K562 (cell line): Measurements from ENCODE around the gene CLSTN2. TPM values are rescaled to one million over a fixed set of nuclear protein-coding genes. Genes with fewer than 3 reads are reported as not detected.

Experiments
- ATAC-seq: fragments of 200-7000 bp; cut with Tn5 transposase; 3 replicates; pipeline ENCODE4 v1.9.1; 2020; ENCODE audit warnings: moderate library complexity
- BruUV-seq: library from RNA; stranded (reverse); fragments of 400-500 nt; replicated peaks from 2 replicates; lab custom pipeline; 2021; lab: Mats Ljungman, UMichigan
- CTCF ChIA-PET: fragments of 300-600 bp; formaldehyde crosslinking; extraction: SDS; loops from one replicate; lab custom pipeline; 2021; ENCODE audit warnings: low intra/inter-chr PET ratio; lab: Yijun Ruan, JAX
- POLR2A ChIA-PET: fragments of 300-600, 350-650 bp; sonication (Branson Sonifier 250); formaldehyde crosslinking; extraction: SDS; loops from one replicate; lab custom pipeline; 2021; ENCODE audit warnings: antibody characterized with exemption, inconsistent platforms; lab: Yijun Ruan, JAX
- DNase-seq, 4 experiments: peaks; one replicate each; pipeline versions ENCODE4 v3.0.0 to v3.0.0-alpha.2; 2011 to 2018; ENCODE audit warnings: low spot score in 3 of 4, mixed read lengths in 3 of 4; ENCODE audit errors: extremely low read depth in 1 of 4
- FAIRE-seq: peaks from 2 replicates; lab custom pipeline; 2011; peaks lifted over from hg19 to GRCh38; lab: Jason Lieb, UNC
- H2AFZ ChIP-seq: 2 replicates; pipeline ENCODE4 v1.6.0; 2011; ENCODE audit warnings: low read depth, low read length, control low read depth, inconsistent platforms
- H3K27ac ChIP-seq: fragments of 200-600 bp; 3 replicates; pipeline ENCODE4 v1.8.0; 2011; ENCODE audit warnings: low read depth, mild to moderate bottlenecking, control low read depth, inconsistent platforms, low read length, moderate library complexity, mixed read lengths; ENCODE audit errors: extremely low read depth
- H3K27me3 ChIP-seq, 2 experiments: fragments of 300-600 bp in 1 of 2; 2 replicates in 1 of 2; 3 replicates in 1 of 2; pipeline versions ENCODE4 v1.6.0 to v1.8.0; 2011; ENCODE audit warnings: inconsistent platforms in 2 of 2, low read length in 2 of 2, mild to moderate bottlenecking in 1 of 2, mixed read lengths in 1 of 2, moderate library complexity in 1 of 2; ENCODE audit not compliant: control insufficient read depth in 2 of 2, insufficient read depth in 2 of 2
- H3K36me3 ChIP-seq: fragments of 300-600 bp; 3 replicates; pipeline ENCODE4 v1.8.0; 2011; ENCODE audit warnings: mild to moderate bottlenecking, low read length, inconsistent platforms; ENCODE audit not compliant: control insufficient read depth, insufficient read depth
- H3K4me1 ChIP-seq, 2 experiments: fragments of 200-600 bp in 1 of 2; replicated peaks in 1 of 2; 2 replicates in 1 of 2; 3 replicates in 1 of 2; pipeline versions ENCODE4 v1.5.1 to v1.8.0; 2011; ENCODE audit warnings: inconsistent platforms in 2 of 2, low read length in 2 of 2, mild to moderate bottlenecking in 1 of 2, mixed read lengths in 1 of 2, moderate library complexity in 1 of 2; ENCODE audit not compliant: control insufficient read depth in 2 of 2, insufficient read depth in 2 of 2
- H3K4me2 ChIP-seq: 2 replicates; pipeline ENCODE4 v1.6.1; 2011; ENCODE audit warnings: low read length, control low read depth, inconsistent platforms, mixed read lengths; ENCODE audit not compliant: insufficient read depth
- H3K4me3 ChIP-seq: fragments of 200-600 bp; sonication (generic), shearing (Covaris generic); 2 replicates; pipeline ENCODE4 v1.5.1; 2016; ENCODE audit warnings: control low read depth, inconsistent platforms
- H3K79me2 ChIP-seq: fragments of 200-600 bp; 3 replicates; pipeline ENCODE4 v1.8.0; 2011; ENCODE audit warnings: low read length, inconsistent platforms; ENCODE audit not compliant: control insufficient read depth, insufficient read depth
- H3K9ac ChIP-seq, 2 experiments: 2 replicates each; pipeline versions ENCODE4 v1.6.0 to v1.6.1; 2011; ENCODE audit warnings: low read depth in 2 of 2, low read length in 2 of 2, control low read depth in 1 of 2, inconsistent platforms in 1 of 2, mild to moderate bottlenecking in 1 of 2, mixed read lengths in 1 of 2; ENCODE audit not compliant: insufficient read depth in 1 of 2
- H3K9me1 ChIP-seq: one replicate; pipeline ENCODE4 v1.6.0; 2011; ENCODE audit warnings: inconsistent platforms, mild to moderate bottlenecking, low read length, moderate library complexity; ENCODE audit not compliant: control insufficient read depth, insufficient read depth
- H3K9me3 ChIP-seq: replicated peaks from 2 replicates; pipeline ENCODE4 v1.5.1; 2011; ENCODE audit warnings: low read depth, low read length, inconsistent platforms; ENCODE audit not compliant: control insufficient read depth, insufficient read depth
- H4K20me1 ChIP-seq: replicated peaks from 2 replicates; pipeline ENCODE4 v1.6.1; 2011; ENCODE audit warnings: low read length, inconsistent platforms, mixed read lengths; ENCODE audit not compliant: control insufficient read depth, insufficient read depth
- DACH1 ChIP-seq: fragments of 450-650 bp; IDR thresholded peaks from 2 replicates; pipeline ENCODE4 v1.6.1; 2018; ENCODE audit not compliant: partially characterized antibody
- EP300 ChIP-seq: IDR thresholded peaks from 2 replicates; pipeline ENCODE4 v1.6.1; 2012; ENCODE audit warnings: low read length, improper control_type of control experiment
- HMG20A ChIP-seq: fragments of 450-650 bp; formaldehyde crosslinking; conservative IDR thresholded peaks from 2 replicates; pipeline ENCODE4 v1.4.0; 2020; ENCODE audit warnings: mild to moderate bottlenecking, mixed read lengths
- HNRNPL ChIP-seq: fragments of 200-400 bp; formaldehyde crosslinking; IDR thresholded peaks from 2 replicates; pipeline ENCODE4 v1.6.1; 2017; ENCODE audit warnings: low read depth, mild to moderate bottlenecking, low read length
- MECOM ChIP-seq: fragments of 250-450 bp; sonication (Bioruptor Pico); IDR thresholded peaks from 2 replicates; pipeline ENCODE4 v1.8.0; 2022; ENCODE audit warnings: inconsistent platforms
- NONO ChIP-seq, 2 experiments: fragments of 200-400 bp in 1 of 2; fragments of 450-650 bp in 1 of 2; formaldehyde crosslinking in 1 of 2; IDR thresholded peaks; 2 replicates each; pipeline ENCODE4 v1.6.1; 2017; ENCODE audit warnings: low read depth in 2 of 2, mild to moderate bottlenecking in 2 of 2, moderate library complexity in 2 of 2, low read length in 1 of 2
- PHB2 ChIP-seq: fragments of 450-650 bp; IDR thresholded peaks from 2 replicates; pipeline ENCODE4 v1.6.1; 2017; ENCODE audit warnings: low read depth
- RBM22 ChIP-seq: fragments of 200-400 bp; formaldehyde crosslinking; IDR thresholded peaks from 2 replicates; pipeline ENCODE4 v1.6.1; 2018; ENCODE audit warnings: low read length, low read depth; ENCODE audit not compliant: poor library complexity, severe bottlenecking
- ZNF431 ChIP-seq: sonication (generic); formaldehyde crosslinking; IDR thresholded peaks from 2 replicates; pipeline ENCODE4 v1.8.0; 2022; ENCODE audit warnings: mild to moderate bottlenecking, missing genetic modification reagents
- WGBS: fragments of 100-300 bp; shearing (Covaris generic); methylation state at CpG from one replicate; pipeline ENCODE4 v1.1.6; 2016; ENCODE audit warnings: low coverage, mixed read lengths; ENCODE audit not compliant: insufficient coverage; ENCODE audit errors: missing lambda C conversion rate; 5-methylcytosine and 5-hydroxymethylcytosine counted together
- in situ Hi-C: fragments of 300-500 bp; cut with MboI; formaldehyde crosslinking; loops from 4 replicates; pipeline ENCODE4 v1.15.0; 2018; ENCODE audit warnings: inconsistent platforms, mixed read lengths
- intact Hi-C: fragments of 100-400 bp; cut with micrococcal nuclease; formaldehyde crosslinking; loops from 2 replicates; pipeline ENCODE4 v1.14.2; 2022
- polyA plus RNA-seq, 8 experiments: library from polyadenylated mRNA; depleted of rRNA in 4 of 8; stranded (reverse) in 5 of 8; unstranded in 3 of 8; fragments of >200 nt; fragmentation: Nextera tagmentation in 2 of 8; fragmentation: Illumina TruSeq in 1 of 8; extraction: Ambion mirVana in 2 of 8; extraction: Trizol in 1 of 8; gene quantifications; 2 replicates each; pipeline versions ENCODE4 v1.2.1 to v1.2.3, GENCODE V29; 2011 to 2014; ENCODE audit warnings: inconsistent platforms in 1 of 8, missing spikeins in 1 of 8
- total RNA-seq, 7 experiments: library from RNA; depleted of rRNA in 6 of 7; stranded (reverse); fragments of >200 nt in 6 of 7; fragmentation: Illumina TruSeq in 2 of 7; extraction: Trizol in 2 of 7; gene quantifications; 2 replicates each; pipeline versions ENCODE4 v1.2.1 to v1.2.3, GENCODE V29; 2011 to 2021; ENCODE audit warnings: low replicate concordance in 1 of 7
- TF ChIP-seq, protein P1 (sequence below): fragments of 250-450 bp; sonication (Bioruptor Pico); IDR thresholded peaks from 2 replicates; pipeline ENCODE4 v1.5.0; 2021; ENCODE audit warnings: mild to moderate bottlenecking, moderate library complexity
- TF ChIP-seq, protein P2 (sequence below): sonication (generic); formaldehyde crosslinking; IDR thresholded peaks from 2 replicates; pipeline ENCODE4 v1.9.0; 2022; ENCODE audit warnings: mild to moderate bottlenecking, missing genetic modification reagents
- TF ChIP-seq, protein P3 (sequence below): IDR thresholded peaks from 2 replicates; pipeline ENCODE4 v1.6.1; 2014; ENCODE audit warnings: antibody characterized with exemption
- TF ChIP-seq, protein P4 (sequence below), 2 experiments: fragments of 150-350 bp in 1 of 2; IDR thresholded peaks; 2 replicates each; pipeline ENCODE4 v1.6.1; 2012 to 2016; ENCODE audit warnings: low read depth in 2 of 2, low read length in 2 of 2, mild to moderate bottlenecking in 1 of 2, moderate library complexity in 1 of 2

CLSTN2 gene
- total and polyA plus RNA-seq, 9 of the 15 experiments (the other 6 are each of a cell fraction or from before 2014, with no cell fraction given) = 0.02 to 0.04 (median 0.04) TPM; not detected in 6

DNA sequence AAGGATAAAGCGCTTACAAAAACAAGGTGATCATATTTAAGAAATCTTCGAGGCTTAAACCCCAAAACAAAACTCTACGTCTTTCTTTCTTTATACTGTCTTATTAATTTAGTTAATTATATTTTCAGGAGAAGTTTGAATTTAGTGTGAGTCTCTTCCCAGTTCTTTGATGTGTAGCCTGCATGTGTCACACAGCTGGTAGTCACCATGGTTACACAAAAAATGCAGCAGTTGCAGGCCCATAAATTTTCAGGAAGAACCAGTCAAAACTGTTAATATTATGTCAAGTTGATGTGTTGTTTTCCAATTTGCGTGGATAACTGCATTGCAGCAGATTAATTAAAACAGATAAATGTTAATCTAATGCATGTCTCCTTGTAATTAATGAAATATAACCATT, 10.4 kb downstream of the CLSTN2 start:
- no peaks in the 10 kb centered on the region; a peak in 1 of 5 replicates for H3K27me3 ChIP-seq
- intact Hi-C loops = no loop called here
- no peak overlapping the region for H3K4me3 ChIP-seq
- no TSS peak for BruUV-seq
- DNase-seq (no peak), ATAC-seq (no peak), FAIRE-seq (no peak)
- H3K79me2 ChIP-seq = no peaks in the 10 kb centered on the region
- POLR2A ChIA-PET = no interaction called here
- H2AFZ ChIP-seq = no peak overlapping the region
- H3K9ac ChIP-seq = no peak overlapping the region
- H3K36me3 ChIP-seq = no peaks in the 10 kb centered on the region
- H3K9me3 ChIP-seq = no peaks in the 10 kb centered on the region
- CTCF ChIA-PET = no interaction called here
- no peaks in the 10 kb centered on the region for H3K9me1 ChIP-seq
- TF ChIP-seq MECOM (CRISPR knock-in tag) (no peak), RBM22 (no peak), ZNF431 (CRISPR knock-in tag) (no peak), HMG20A (CRISPR knock-in tag) (no peak), EP300 (no peak), PHB2 (no peak), HNRNPL (no peak), NONO (IDR thresholded peaks at IDR 0.05; ENCODE audit: low read depth in 2 of 2, low read length in 1 of 2) (no peak), DACH1 (no peak)
- TF ChIP-seq, protein P1, sequence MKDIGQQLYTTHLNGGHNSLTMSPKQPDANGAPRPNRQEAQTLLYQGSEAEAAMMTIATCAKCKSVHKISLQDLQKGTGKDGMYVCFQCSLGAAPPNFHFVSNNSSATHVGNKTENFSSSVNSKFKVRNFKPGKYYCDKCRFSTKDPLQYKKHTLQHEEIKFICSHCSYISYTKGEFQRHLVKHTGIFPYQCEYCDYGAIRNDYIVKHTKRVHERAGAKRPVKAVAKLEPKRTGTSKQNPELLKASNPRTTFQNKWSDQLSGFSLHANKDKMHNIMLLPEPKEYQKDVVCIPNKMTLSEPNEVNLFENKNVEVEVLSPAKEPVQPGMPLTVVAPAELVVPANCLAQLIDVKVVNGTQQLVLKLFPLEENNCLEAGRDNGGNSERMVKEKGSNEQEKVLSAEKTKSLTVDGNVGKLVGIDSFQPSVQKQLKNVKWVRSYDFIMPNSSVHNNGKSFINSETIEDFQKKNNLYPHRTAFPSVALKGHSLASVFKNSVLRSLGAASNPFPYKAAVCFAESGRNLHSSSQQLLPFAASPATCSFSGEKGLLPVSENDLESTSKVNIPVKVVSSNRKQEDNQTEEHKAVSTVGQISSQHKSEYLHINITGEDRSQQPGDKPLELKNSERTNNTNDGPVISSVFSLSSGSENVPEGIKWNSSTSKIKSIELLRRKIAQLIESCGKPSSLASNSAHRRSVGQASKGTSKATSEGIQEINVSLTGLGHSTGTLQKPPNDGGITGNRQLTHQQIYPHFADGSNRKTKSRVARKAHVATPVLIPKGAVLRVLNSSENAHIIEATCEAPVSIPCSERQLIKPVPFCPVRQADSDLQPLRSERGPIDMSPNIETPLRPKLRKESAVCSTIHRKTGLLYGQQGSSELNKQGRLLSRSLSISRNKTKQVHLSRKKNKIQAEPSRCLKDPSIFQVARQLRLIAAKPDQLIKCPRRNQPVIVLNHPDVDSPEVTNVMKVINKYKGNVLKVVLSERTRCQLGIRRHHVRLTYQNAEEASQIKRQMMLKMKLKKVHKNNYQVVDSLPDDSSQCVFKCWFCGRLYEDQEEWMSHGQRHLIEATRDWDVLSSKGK (CRISPR knock-in tag) = no peak
- TF ChIP-seq, protein P2, sequence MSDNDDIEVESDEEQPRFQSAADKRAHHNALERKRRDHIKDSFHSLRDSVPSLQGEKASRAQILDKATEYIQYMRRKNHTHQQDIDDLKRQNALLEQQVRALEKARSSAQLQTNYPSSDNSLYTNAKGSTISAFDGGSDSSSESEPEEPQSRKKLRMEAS (CRISPR knock-in tag) = no peak
- TF ChIP-seq, protein P3, sequence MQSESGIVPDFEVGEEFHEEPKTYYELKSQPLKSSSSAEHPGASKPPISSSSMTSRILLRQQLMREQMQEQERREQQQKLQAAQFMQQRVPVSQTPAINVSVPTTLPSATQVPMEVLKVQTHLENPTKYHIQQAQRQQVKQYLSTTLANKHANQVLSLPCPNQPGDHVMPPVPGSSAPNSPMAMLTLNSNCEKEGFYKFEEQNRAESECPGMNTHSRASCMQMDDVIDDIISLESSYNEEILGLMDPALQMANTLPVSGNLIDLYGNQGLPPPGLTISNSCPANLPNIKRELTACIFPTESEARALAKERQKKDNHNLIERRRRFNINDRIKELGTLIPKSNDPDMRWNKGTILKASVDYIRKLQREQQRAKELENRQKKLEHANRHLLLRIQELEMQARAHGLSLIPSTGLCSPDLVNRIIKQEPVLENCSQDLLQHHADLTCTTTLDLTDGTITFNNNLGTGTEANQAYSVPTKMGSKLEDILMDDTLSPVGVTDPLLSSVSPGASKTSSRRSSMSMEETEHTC = no peak
- TF ChIP-seq, protein P4, sequence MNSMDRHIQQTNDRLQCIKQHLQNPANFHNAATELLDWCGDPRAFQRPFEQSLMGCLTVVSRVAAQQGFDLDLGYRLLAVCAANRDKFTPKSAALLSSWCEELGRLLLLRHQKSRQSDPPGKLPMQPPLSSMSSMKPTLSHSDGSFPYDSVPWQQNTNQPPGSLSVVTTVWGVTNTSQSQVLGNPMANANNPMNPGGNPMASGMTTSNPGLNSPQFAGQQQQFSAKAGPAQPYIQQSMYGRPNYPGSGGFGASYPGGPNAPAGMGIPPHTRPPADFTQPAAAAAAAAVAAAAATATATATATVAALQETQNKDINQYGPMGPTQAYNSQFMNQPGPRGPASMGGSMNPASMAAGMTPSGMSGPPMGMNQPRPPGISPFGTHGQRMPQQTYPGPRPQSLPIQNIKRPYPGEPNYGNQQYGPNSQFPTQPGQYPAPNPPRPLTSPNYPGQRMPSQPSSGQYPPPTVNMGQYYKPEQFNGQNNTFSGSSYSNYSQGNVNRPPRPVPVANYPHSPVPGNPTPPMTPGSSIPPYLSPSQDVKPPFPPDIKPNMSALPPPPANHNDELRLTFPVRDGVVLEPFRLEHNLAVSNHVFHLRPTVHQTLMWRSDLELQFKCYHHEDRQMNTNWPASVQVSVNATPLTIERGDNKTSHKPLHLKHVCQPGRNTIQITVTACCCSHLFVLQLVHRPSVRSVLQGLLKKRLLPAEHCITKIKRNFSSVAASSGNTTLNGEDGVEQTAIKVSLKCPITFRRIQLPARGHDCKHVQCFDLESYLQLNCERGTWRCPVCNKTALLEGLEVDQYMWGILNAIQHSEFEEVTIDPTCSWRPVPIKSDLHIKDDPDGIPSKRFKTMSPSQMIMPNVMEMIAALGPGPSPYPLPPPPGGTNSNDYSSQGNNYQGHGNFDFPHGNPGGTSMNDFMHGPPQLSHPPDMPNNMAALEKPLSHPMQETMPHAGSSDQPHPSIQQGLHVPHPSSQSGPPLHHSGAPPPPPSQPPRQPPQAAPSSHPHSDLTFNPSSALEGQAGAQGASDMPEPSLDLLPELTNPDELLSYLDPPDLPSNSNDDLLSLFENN (IDR thresholded peaks at IDR 0.05; ENCODE audit: low read depth in 2 of 2, low read length in 2 of 2) = no peak
- in situ Hi-C loops = no loop called here
- no peak overlapping the region for H3K27ac ChIP-seq
- H4K20me1 ChIP-seq = no peaks in the 10 kb centered on the region
- H3K4me2 ChIP-seq = no peak overlapping the region
- 0% methylated on average over 4 of the region's 4 CpGs for WGBS
- H3K4me1 ChIP-seq = no peaks in the 10 kb centered on the region
